ENCODE results near the gene CCDC197.

Gene CCDC197

DNA sequence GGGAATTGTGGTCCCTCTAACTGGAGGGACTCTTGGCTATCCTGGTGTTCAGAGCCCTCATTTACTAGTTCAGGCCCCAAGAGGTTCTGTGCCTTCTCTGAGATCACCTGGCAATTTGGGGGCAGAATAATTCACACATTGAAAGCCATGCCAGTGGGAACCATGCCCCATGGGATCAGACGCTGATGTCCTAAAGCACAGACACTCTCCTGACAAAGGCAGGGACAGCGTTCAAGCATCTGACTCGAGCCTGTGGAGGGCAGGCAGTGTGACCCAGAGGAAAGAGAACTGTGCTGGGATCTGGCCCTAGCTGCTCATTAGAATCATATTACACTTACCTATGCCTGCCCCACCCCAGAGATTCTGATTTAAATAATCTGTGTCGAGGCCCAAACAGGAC lies 18.4 kb upstream of the CCDC197 start:
- no peak for TF ChIP-seq GATA2 (IDR thresholded peaks at IDR 0.05; ENCODE audit: low read depth, low read length)
- TF ChIP-seq GATA3 (IDR thresholded peaks at IDR 0.05; ENCODE audit: low read depth, low read length): no peak

DNA sequence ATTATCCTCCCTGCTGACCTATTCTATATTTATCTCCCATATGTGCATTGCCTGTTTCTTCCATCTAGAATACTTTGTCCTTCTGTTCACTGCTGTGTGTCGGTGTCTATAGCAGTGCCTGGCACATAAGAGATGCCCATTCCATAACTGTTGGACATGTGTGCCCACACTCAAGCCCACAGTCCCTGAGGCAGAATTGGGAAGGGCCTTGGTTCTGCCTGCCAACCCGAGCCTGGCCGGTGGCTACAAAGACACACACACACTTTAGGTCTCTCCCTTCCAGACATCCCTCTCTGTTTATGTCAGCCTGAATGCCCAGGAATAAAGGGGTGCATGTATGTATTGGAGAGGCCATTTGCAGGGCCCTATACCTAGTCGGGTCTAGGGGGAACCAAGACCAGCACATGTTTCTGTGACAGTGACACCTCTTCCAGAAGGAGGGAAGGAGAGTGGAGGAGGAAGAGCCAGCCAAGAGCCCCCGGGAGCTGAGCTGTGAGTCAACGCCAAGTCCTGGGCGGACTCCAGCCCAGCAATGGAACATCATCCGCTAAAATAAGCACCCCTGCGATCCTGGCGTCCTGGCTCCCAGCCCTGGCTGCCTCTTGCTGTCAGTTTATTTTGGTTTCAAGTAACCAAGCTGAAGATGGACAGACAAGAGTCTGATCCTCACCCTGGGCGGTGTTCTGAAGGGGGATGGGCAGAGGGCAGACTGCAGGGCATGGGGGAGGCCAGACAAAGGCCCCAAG lies 16.5 kb upstream of the CCDC197 start:
- no peak for TF ChIP-seq GATA2 (IDR thresholded peaks at IDR 0.05; ENCODE audit: low read depth, low read length)
- no peak for TF ChIP-seq GATA3 (IDR thresholded peaks at IDR 0.05; ENCODE audit: low read depth, low read length)

- TF ChIP-seq GATA3 (IDR thresholded peaks at IDR 0.05; ENCODE audit: low read depth, low read length) (no peak), GATA2 (IDR thresholded peaks at IDR 0.05; ENCODE audit: low read depth, low read length) (no peak)
Observed at GRCh38 chr14:93981316-93982229, 15.5 kb upstream of the CCDC197 start.

DNA sequence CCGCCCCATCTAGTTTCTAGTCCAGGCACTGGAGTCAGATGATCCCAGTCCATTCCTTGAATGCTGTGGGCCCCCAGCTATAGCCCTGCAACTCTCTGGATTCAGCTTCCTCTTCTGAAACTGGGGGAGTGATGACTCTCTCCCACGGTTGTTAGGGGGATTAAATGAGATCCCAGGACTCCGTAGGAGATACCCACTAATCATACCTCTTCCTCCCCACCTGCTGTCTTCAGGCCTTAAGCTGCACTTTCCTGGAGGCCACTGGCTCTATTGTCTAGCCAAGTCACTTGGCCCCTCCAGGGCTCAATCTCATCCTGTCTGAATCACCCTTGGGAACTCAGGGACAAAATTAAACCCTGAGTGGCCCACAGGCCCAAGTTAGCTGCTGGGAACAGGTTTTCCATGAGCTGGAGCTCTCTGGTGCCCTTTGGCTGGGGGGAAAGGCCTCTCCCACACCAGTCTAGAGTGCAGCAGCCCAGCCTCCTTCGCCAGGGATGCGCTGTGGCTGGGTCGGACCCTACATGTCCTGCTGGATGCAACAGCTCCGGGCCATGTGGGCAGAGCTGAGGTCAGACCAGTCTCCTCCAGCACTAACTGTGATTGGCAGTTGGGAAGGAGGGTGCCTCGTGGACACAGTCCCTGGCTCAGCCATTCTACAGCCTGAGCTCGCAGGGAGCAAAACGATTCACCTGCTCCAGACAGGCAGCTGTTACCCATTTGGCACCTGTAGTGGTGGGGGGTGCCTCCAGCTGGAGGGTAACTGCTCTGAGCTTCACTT lies 14.7 kb upstream of the CCDC197 start:
- TF ChIP-seq GATA3 (IDR thresholded peaks at IDR 0.05; ENCODE audit: low read depth, low read length) (no peak), GATA2 (IDR thresholded peaks at IDR 0.05; ENCODE audit: low read depth, low read length) (no peak)

GRCh38 chr14:93984070-93984469 lies 13.0 kb upstream of the CCDC197 start:
- TF ChIP-seq GATA2 (IDR thresholded peaks at IDR 0.05; ENCODE audit: low read depth, low read length) (no peak), GATA3 (IDR thresholded peaks at IDR 0.05; ENCODE audit: low read depth, low read length) (no peak)

DNA sequence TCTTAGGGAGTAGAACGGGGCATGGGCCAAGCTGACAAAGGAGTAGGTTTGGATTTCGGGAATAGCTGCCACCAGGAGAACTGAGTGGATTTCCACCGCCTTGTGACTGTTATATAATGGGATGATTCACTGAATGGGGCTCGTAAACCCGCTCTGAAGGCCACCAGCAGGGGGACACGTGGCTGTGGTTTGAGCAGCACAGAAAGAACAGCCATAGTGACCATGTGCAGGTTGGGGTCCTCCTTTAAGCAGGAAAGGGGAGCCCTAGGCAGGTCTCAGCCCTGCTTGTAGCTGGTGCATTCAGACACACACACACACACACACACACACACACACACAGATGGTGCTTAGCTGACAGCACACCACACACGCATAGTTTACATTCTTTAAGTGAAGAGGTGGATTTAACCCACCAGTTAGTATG lies 12.1 kb upstream of the CCDC197 start:
- no peak for TF ChIP-seq GATA2 (IDR thresholded peaks at IDR 0.05; ENCODE audit: low read depth, low read length)
- TF ChIP-seq GATA3 (IDR thresholded peaks at IDR 0.05; ENCODE audit: low read depth, low read length): no peak

GRCh38 chr14:93986955-93987354 lies 10.1 kb upstream of the CCDC197 start:
- TF ChIP-seq GATA3 (IDR thresholded peaks at IDR 0.05; ENCODE audit: low read depth, low read length): no peak

DNA sequence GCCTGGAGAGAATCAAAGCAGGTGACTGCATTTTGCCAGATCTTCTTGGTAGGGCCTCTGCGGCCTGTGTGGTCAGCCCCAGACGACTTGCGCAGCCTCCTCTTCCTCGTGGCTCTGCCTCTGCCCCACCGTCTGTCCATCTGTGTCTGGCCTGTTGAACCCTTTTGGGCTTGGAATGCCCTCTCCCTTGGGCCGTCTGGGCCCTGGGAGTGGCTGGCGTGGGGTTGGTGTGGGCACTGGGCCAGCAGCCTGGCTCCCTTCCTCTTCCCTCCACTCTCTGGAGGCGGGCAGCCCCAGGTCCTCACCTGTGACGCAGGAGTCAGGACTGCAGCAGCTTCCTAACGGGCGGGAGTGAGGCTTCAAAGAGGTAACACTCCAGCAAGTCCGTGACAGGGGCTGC lies 9.7 kb upstream of the CCDC197 start:
- no peak for TF ChIP-seq GATA2 (IDR thresholded peaks at IDR 0.05; ENCODE audit: low read depth, low read length)

DNA sequence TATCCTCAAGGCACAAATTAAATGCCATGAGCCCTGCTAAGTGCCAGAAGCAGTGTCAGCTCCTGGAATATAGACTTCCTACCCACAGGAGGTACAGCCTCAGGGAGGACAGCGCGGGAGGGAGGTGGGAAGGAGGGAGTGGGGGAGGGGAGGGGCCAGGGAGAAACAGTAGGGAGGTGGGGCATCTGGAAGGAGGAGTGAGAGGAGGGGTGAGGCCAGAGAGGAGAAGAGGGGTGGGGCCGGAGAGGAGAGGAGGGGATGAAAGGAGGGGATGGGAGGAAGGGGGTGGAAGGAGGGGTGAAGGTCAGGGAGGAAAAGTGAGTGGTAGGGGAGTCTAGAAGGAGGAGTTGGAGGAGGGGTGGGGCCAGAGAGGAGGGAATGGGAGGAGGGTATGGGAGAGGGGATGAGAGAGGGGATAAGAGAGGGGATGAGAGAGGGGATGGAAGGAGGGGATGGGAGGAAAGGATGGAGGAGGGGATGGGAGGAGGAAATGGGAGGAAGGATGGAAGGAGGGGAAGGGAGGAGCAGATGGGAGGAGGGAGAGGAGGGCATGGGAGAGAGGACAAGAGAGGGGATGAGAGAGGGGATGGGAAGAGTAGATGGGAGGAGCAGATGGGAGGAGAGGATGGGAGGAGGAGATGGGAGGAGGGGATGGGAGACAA lies 9.2 kb upstream of the CCDC197 start:
- TF ChIP-seq GATA3 (IDR thresholded peaks at IDR 0.05; ENCODE audit: low read depth, low read length): no peak
- TF ChIP-seq GATA2 (IDR thresholded peaks at IDR 0.05; ENCODE audit: low read depth, low read length): no peak

- TF ChIP-seq GATA3 (IDR thresholded peaks at IDR 0.05; ENCODE audit: low read depth, low read length) (no peak), GATA2 (IDR thresholded peaks at IDR 0.05; ENCODE audit: low read depth, low read length) (no peak)
Observed at GRCh38 chr14:93989939-93990338, 7.2 kb upstream of the CCDC197 start.

- TF ChIP-seq GATA3 (IDR thresholded peaks at IDR 0.05; ENCODE audit: low read depth, low read length) (no peak), GATA2 (IDR thresholded peaks at IDR 0.05; ENCODE audit: low read depth, low read length) (no peak)
Observed at GRCh38 chr14:93991212-93991611, 5.9 kb upstream of the CCDC197 start.

DNA sequence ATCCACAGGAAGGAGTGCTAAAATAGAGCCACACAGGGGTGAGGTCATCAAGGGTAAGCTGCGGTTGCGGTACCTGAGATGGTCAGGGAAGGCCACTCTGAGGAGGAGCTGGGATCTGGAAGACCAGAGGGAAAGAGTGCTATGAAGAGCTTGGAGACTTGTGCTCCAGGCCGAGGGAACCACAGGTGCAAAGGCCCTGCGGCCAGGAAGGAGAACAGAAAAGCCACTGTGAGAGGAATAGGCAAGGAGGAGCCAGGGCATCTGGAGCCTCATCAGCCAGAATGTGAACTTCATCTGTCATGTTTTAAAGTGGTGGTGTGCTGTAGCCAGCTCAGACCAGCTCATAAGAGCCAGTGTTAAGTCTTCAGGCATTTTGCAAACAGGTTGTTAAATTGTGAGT lies 5.5 kb upstream of the CCDC197 start:
- TF ChIP-seq GATA2 (IDR thresholded peaks at IDR 0.05; ENCODE audit: low read depth, low read length) (no peak), GATA3 (IDR thresholded peaks at IDR 0.05; ENCODE audit: low read depth, low read length) (no peak)

DNA sequence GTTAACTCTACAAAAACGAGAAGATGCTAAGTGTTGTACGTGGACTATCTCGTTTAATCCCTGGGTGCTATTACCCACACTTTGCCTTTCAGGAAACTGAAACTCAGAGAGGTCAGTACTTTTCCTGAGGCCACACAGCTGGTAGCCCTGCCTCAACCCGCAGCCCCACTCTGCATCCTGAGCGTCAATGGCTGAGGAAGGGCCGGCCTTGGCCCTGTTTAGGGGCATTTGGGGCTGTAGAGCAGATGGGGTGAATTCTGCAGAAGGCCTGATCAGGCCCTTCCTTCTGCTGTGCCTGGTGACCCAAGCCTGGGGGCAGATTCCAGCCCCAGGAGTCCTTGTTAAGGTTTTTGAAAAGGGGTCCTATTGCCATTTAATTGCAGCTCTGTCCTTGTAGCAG lies 3.7 kb upstream of the CCDC197 start:
- TF ChIP-seq GATA3 (IDR thresholded peaks at IDR 0.05; ENCODE audit: low read depth, low read length) (no peak), GATA2 (IDR thresholded peaks at IDR 0.05; ENCODE audit: low read depth, low read length) (no peak)
